NCI-H345 (cell line): ENCODE results near the gene UBA3.
A peak's percentile ranks its signal among the peaks of the same experiment; 100 is the strongest.

Source experiments
- DNase-seq: peaks from one replicate; lab custom pipeline; 2025; lab: John Stamatoyannopoulos, UW

Gene UBA3

DNA sequence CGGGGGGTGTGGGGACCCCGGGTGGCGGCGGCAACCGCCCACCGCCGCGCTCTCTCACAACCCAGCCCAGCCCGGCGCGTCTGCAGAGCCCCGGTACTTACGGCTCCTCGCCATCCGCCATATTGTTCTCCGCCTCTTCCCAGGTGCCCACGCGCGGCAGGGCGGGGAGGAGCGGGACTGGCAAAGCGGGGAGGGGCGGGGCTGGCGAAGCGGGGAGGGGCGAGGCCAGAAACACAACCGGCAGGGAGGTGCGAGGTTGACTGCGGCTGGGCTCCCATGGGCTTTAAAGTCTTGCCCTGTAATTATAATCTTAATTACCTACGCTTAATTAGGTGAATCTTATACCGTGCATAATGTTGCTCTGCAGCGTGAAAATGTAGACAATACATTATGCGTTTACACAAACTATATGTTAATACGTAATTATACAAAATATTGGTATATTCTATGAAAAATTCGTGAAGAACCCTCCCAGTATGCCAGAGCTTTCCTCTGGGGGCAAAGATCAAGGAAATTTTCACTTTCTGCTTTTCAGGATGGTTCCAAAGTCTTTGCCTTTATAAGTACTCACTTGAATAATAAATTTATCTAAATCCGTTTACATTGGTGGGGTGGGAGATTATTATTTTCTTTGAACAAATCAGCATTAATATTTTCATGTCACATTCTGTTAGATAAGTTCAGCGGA lies at the start of gene UBA3:
Gene UBA3, minus strand, starts transcription at position 133 of the 688 bp plus-strand sequence. Its CDS starts 12 bp downstream, at position 121.
- peak; percentile 88 for DNase-seq

GRCh38 chr3:69129531-69129930 lies 49.4 kb upstream of the UBA3 start:
- no peak for DNase-seq

- DNase-seq = no peak
Measured at GRCh38 chr3:69128509-69128908, 48.3 kb upstream of the UBA3 start.

DNA sequence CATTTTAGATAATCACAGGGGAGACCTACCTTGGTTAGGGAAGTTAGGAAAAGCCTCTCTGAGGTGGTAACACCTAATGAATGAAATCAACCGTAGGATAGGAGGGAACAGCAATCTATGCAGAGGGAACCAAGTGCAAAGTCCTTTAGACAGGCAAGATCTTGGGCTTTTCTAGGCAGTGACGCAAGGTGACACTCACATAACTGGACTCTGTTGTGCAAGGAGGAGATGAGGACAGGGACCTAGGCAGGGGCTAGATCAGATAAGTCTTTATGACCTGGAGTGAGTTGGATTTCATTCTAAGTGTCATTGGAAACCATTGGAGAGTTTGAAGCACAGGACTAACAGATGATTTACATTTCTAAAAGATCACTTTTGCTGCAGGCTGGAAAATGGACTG lies 46.8 kb upstream of the UBA3 start:
- DNase-seq = no peak

DNA sequence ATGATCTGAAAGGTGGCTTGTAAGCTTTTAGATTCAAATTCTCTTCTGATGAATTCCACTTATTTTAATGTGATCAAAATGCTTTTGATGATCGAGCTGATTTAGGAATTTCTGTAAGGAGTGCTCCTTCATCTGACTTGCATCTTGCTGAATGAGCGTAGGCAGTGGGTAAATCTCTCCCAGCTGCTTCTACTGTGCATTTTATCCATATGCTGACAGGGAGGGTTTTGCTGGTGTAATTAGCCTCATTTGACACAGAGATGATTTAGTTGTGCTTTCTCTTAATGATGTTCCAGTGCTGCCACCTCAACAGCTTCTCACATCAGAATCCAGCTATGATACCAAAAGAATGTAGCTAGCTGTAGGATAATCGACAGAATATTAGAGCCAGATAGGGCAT lies 46.1 kb upstream of the UBA3 start:
- DNase-seq = no peak

DNA sequence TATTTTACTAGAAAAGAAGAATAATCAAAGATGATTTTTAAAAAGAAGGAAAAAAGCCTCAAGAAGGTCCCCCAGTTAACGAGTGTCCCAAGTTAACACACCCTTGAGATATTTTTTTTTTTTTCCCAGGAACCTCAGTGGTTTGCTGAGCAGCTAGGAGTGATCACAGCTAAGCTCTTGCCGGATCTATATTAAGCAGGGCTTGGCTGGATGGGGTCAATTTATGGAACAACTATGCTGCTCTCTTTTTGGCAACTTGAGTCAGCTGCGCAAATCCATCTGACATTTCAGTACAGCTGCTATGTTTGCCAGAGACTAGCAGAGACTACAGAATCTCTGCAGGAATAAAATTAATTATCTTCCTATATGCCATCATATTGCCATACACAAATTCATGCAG lies 42.2 kb upstream of the UBA3 start, which contains the start of gene LMOD3:
Gene LMOD3, minus strand, starts transcription at position 193 of the 400 bp plus-strand sequence. CDS start 209 bp downstream, outside the sequence.
- DNase-seq = no peak

DNA sequence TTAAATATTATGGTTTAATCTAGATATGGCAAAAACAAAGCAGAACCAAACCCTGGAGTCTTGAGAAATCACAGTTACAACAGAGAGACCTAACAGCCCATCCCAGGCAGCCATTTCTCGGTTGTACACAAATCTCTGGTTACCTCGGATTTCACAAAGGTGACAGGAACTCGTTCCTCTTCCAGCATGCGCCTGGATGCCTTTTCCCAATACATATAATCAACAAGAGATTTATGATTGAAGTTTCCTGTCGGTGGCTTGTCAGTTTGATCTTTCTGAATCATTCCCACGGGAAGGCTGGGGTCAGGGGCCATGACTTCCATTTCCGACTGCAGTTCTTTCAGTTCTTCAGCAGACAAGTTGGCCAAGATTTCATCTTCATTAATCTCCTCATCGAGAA lies 41.8 kb upstream of the UBA3 start:
- no peak for DNase-seq

DNA sequence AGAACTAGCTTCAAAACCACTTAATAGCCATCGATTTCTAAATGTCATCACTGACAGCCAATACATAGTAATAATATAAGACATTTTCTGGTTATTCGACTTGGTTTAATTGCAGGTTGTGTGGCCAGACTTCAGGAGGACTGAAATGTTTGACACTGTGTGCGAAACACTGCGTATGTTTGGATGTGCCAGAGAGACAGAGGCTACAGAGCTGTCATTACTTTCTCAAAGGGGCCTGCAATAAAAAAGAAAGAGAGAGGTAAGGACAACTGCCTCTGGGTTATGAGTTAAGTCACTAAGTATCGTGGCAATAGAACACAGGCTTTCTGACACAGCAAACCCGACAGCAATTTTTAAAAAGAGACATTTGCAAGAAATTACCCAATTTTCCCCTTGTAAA lies 41.3 kb upstream of the UBA3 start:
- no peak for DNase-seq

DNA sequence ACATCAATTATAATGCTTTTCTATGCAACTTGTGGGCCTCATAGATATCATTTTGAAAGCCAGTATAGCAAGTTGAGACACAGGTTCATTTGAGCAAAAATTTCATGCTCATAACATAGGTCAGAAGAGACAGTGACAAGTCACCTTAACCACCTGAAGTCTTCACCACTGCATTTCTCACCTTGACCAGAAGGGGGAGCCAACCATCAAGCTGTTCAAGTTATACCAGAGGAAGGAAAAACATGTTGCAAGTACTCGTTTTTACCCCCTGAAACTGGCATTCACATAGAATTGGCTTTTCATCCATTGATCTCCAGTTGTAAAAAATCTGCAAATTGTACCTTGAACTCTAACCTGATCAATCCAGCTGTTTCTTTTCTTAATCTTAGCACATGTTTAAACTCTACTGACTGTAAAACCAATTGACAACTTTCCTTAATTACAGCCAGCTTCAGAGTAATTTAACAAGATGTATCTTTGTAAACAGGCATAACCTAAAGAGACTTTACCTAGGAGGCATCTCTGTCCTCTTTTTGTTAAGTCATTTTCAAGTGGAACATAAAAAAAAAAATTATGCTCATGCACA lies 40.8 kb upstream of the UBA3 start:
- DNase-seq = peak; percentile 68

GRCh38 chr3:69119681-69120080 lies 39.5 kb upstream of the UBA3 start:
- no peak for DNase-seq

DNA sequence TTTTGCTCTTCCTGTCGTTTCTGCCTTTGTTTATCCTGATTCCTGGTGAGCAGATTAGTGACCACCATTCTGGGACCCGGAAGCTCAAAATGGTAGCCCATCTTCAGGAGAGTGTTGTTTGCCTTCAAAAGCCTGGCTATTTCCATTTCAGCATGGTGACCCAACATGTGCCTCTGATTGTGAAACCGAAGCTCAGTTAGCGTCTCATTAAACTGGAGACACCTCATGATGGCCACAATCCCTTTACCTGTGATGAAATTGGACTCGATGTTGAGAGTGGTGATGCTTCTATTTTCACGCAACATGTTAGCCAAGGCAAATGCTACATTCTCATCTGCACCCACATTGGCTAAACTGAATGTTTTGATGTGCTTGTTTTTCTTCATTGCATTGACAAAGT lies 39.0 kb upstream of the UBA3 start:
- DNase-seq = no peak

DNA sequence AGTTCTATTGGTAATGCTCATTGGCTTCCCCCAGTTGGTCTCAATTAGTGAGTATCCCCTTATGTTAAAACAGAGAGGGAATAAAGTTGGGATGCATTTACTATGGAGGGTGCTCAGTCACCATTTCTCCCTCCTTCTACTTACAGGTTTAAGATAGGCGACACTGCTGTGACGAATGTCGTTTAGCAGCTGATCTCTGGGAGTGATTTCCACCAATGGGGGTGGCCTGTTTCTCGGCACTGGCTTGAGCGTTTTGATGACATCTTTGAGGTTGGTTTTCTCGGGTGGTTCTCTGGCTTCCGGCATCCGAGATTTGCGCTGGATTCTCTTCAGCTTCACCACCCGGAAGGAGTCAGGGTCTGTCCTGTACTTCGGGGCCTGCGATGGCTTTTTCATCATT lies 38.4 kb upstream of the UBA3 start:
- DNase-seq = no peak

GRCh38 chr3:69116897-69117296 lies 36.7 kb upstream of the UBA3 start:
- peak; percentile 29 for DNase-seq

DNA sequence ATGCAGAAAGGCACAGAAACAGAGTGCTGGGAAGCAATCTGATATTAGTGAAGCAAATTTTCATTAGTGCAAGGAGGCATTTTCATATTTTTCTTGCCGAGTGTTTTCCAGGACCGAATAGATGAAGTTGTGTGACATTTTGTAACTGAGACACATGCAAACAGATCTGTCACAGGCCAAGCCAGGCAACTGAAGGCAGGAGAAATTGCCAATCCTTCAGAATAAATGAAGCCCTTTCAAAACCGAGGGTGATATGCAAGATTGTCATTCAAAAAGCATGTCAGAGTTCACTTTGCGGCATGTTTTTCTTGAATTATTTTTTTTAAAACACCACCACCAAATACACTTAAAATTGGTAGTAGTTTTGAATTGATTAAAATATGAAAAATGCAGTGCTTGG lies 36.0 kb upstream of the UBA3 start:
- no peak for DNase-seq

DNA sequence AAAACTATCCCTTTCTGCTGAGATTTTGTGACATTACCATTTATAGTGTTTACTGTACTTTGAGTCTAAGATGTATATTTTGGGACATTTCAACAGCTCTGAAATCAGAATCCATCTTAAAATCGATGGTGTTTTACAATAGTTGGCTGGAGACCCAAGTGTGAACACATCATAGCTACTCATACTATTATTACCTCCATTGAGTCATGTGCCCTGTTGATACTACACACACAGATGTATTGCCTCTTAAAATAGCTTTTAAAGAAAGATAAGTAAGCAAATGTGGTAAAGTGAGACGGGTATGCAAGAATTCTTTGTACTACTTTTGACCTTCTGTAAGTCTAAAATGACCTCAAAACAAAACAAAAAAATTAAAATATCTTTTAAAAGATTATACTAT lies 35.6 kb upstream of the UBA3 start:
- no peak for DNase-seq

DNA sequence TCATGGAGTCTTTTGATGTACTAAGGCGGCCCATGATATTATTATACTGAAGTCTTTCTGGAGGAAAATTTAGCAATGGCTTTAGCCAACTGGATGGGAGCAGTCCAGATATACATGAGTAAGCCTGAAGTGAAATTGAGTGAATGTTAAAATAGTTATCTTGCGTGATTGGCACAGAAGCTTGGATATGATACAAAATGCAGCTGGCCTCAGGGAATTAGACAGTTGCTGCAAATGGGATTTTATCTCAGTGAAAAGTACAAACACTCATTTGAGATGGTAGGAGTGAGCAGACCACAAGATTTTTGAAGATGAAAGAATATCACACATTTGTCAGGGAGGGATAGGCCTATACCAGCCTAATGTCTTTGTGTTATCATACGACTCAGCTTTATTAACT lies 33.4 kb upstream of the UBA3 start:
- no peak for DNase-seq

- no peak for DNase-seq
Measured at GRCh38 chr3:69110941-69111546, 30.9 kb upstream of the UBA3 start.

DNA sequence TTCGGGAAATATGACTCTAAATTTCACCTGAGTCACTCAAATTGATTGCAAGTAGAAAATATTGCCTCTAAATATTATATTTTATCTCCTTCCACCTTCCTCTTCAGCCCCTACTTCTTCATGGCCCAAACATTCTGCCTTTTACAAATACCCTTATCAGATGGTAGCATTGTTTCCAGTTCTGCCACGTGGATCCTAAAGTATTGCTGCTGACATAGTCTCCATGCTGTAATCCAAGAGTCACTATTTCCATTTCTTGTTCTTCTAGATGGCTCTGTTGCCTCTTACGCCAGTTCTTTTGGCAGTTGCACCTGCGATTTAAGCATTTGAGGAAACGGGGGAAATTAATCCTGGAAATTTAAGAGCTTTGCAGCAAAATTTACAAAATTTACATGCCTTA lies 28.6 kb upstream of the UBA3 start:
- DNase-seq = no peak

- DNase-seq = no peak
Measured at GRCh38 chr3:69107841-69108240, 27.7 kb upstream of the UBA3 start.

DNA sequence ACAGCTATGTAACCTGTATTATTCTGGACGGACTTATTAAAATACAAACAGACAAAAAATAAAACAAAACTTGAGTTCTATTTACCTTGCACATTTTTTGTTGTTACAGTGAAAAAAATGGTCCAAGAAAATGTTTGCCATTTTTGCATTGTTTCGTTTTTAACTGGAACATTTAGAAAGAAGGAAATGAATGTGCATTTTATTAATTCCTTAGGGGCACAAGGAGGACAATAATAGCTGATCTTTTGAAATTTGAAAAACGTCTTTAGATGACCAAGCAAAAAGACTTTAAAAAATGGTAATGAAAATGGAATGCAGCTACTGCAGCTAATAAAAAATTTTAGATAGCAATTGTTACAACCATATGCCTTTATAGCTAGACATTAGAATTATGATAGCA lies 25.2 kb upstream of the UBA3 start:
- DNase-seq = no peak

- DNase-seq = no peak
Measured at GRCh38 chr3:69104586-69104985, 24.4 kb upstream of the UBA3 start.

DNA sequence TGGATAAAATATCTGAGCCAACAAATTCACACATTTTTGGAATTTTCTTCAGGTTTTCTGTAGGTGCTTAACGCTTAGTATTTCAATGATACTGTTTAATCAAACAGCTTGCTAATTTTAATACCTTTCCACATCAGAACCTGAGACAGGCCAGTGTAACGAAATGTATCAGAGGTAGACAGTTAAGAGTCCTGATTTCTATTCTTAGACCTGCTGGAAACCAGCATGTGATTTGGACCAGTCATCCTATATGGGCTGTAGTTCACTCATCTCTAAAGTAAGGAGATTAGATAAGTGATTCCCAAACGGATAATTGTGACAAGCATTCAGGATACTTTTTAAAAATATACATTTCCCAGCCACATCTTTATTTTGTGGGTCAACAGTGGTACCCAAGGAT lies 23.0 kb upstream of the UBA3 start:
- DNase-seq = no peak

DNA sequence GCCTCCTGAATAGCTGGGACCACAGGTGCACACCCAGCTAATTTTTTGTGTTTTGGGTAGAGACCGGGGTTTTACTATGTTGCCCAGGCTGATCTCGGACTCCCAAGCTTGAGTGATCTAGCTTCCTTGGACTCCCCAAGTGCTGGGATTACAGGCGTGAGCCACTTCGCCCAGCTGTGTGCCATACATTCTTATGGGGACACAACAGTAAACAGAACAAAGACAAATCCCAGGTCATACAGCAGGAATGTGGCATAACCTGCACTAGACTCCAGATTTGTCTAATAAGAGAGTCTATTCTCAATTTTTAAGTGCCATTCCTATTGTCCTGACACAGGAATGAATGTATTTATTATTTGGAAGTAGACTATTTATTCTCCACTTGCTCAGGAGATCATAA lies 22.2 kb upstream of the UBA3 start:
- no peak for DNase-seq

DNA sequence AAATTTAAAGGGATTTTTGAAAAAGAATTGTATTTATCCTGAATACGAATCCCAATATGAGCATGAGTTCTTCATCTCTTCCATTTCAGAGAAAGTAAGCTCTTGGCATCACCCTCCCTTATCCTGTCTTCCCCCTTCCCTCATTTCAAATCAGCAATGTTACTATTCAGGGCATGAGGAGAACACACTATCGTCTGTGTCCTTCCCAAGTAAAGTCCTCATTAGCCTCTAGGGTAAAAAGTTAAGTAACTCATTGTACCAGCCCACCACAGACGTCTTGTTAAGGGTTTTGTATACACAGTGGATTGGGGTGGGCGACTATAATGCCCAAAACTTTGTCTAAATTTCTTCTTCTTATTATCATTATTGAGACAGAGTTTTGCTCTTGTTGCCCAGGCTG lies 19.4 kb upstream of the UBA3 start:
- DNase-seq = no peak
